WTC11 (cell line): ENCODE data around the gene FGF3. TPM values are rescaled to one million over a fixed set of nuclear protein-coding genes. Genes with fewer than 3 reads are reported as not detected.

Source experiments
- ATAC-seq: fragments of 200-7000 bp; cut with Tn5 transposase; 2 replicates; pipeline ENCODE4 v1.10.0; 2021; ENCODE audit warnings: mild to moderate bottlenecking, moderate library complexity
- CTCF ChIA-PET: fragments of 300-600 bp; sonication (Branson Sonifier 250); formaldehyde crosslinking; loops from one replicate; lab custom pipeline; 2021; ENCODE audit warnings: antibody characterized with exemption; lab: Charles Lee
- POLR2A ChIA-PET: fragments of 350-600 bp; sonication (Branson Sonifier 250); formaldehyde crosslinking; loops from one replicate; lab custom pipeline; 2021; ENCODE audit warnings: antibody characterized with exemption; lab: Charles Lee
- DNase-seq: peaks from one replicate; pipeline ENCODE4 v3.0.0; 2021; ENCODE audit warnings: low spot score
- H3K27ac Mint-ChIP-seq: 2 replicates; pipeline ENCODE4 v1.8.0; 2021; ENCODE audit warnings: mixed read lengths
- H3K27me3 Mint-ChIP-seq: 2 replicates; pipeline ENCODE4 v1.8.0; 2021; ENCODE audit warnings: low read depth, mild to moderate bottlenecking, moderate library complexity, mixed read lengths
- H3K36me3 Mint-ChIP-seq: 2 replicates; pipeline ENCODE4 v1.8.0; 2021; ENCODE audit warnings: mixed read lengths
- H3K4me1 Mint-ChIP-seq: 2 replicates; pipeline ENCODE4 v1.8.0; 2022; ENCODE audit warnings: mixed read lengths
- H3K4me3 Mint-ChIP-seq: 2 replicates; pipeline ENCODE4 v1.8.0; 2021; ENCODE audit warnings: mild to moderate bottlenecking, moderate library complexity, mixed read lengths
- H3K9me3 Mint-ChIP-seq: 2 replicates; pipeline ENCODE4 v1.8.0; 2021; ENCODE audit warnings: mixed read lengths
- ARID4B ChIP-seq: sonication (generic); formaldehyde crosslinking; IDR thresholded peaks from 2 replicates; pipeline ENCODE4 v1.8.0; 2023; ENCODE audit warnings: missing genetic modification reagents, mild to moderate bottlenecking, borderline replicate concordance
- CREM ChIP-seq: sonication (generic); formaldehyde crosslinking; IDR thresholded peaks from 2 replicates; pipeline ENCODE4 v1.8.1; 2022; ENCODE audit warnings: mild to moderate bottlenecking, missing genetic modification reagents, moderate library complexity
- E2F4 ChIP-seq: sonication (generic); formaldehyde crosslinking; IDR thresholded peaks from 2 replicates; pipeline ENCODE4 v1.8.1; 2022; ENCODE audit warnings: low read depth, mild to moderate bottlenecking, moderate library complexity, missing genetic modification reagents, borderline replicate concordance
- ELF4 ChIP-seq: sonication (generic); formaldehyde crosslinking; IDR thresholded peaks from 2 replicates; pipeline ENCODE4 v1.8.1; 2022; ENCODE audit warnings: low read depth, mild to moderate bottlenecking, moderate library complexity, missing genetic modification reagents
- EMX1 ChIP-seq: fragments of 250-450 bp; sonication (Bioruptor Pico); IDR thresholded peaks from 2 replicates; pipeline ENCODE4 v1.8.0; 2021; ENCODE audit warnings: mild to moderate bottlenecking
- ETV6 ChIP-seq: sonication (generic); formaldehyde crosslinking; IDR thresholded peaks from 2 replicates; pipeline ENCODE4 v1.8.1; 2022; ENCODE audit warnings: mild to moderate bottlenecking, missing genetic modification reagents
- FOXJ3 ChIP-seq: sonication (generic); formaldehyde crosslinking; IDR thresholded peaks from 2 replicates; pipeline ENCODE4 v1.9.0; 2021; ENCODE audit warnings: missing genetic modification reagents, mild to moderate bottlenecking, borderline replicate concordance
- FOXK1 ChIP-seq: sonication (generic); formaldehyde crosslinking; IDR thresholded peaks from 2 replicates; pipeline ENCODE4 v1.8.0; 2022; ENCODE audit warnings: mild to moderate bottlenecking, moderate library complexity, missing genetic modification reagents
- GTF2I ChIP-seq: fragments of 250-450 bp; sonication (Bioruptor Pico); conservative IDR thresholded peaks from 2 replicates; pipeline ENCODE4 v1.4.0; 2021; ENCODE audit warnings: mild to moderate bottlenecking
- JAZF1 ChIP-seq: fragments of 250-450 bp; sonication (Bioruptor Pico); IDR thresholded peaks from 2 replicates; pipeline ENCODE4 v1.9.0; 2021; ENCODE audit warnings: moderate library complexity, mild to moderate bottlenecking, inconsistent platforms
- PRRX2 ChIP-seq: fragments of 250-450 bp; sonication (Bioruptor Pico); IDR thresholded peaks from 2 replicates; pipeline ENCODE4 v1.8.0; 2021; ENCODE audit warnings: mild to moderate bottlenecking
- SMAD3 ChIP-seq: sonication (generic); formaldehyde crosslinking; IDR thresholded peaks from 2 replicates; pipeline ENCODE4 v1.8.0; 2022; ENCODE audit warnings: missing genetic modification reagents, mild to moderate bottlenecking, borderline replicate concordance
- TEAD1 ChIP-seq: sonication (generic); formaldehyde crosslinking; IDR thresholded peaks from 2 replicates; pipeline ENCODE4 v1.8.0; 2022; ENCODE audit warnings: mild to moderate bottlenecking, missing genetic modification reagents
- ZNF121 ChIP-seq: sonication (generic); formaldehyde crosslinking; IDR thresholded peaks from 2 replicates; pipeline ENCODE4 v1.8.0; 2023; ENCODE audit warnings: missing genetic modification reagents
- ZNF532 ChIP-seq: fragments of 250-450 bp; sonication (Bioruptor Pico); IDR thresholded peaks from 2 replicates; pipeline ENCODE4 v1.9.0; 2021; ENCODE audit warnings: mild to moderate bottlenecking, borderline replicate concordance
- total RNA-seq: library from RNA; stranded (reverse); gene quantifications from 3 replicates; pipeline ENCODE4 v1.2.3, GENCODE V29; 2021
- TF ChIP-seq, protein P1 (sequence below): sonication (generic); formaldehyde crosslinking; IDR thresholded peaks from 2 replicates; pipeline ENCODE4 v1.8.1; 2022; ENCODE audit warnings: mild to moderate bottlenecking, missing genetic modification reagents, moderate library complexity, borderline replicate concordance
- TF ChIP-seq, protein P2 (sequence below): sonication (generic); formaldehyde crosslinking; IDR thresholded peaks from 2 replicates; pipeline ENCODE4 v1.8.1; 2023; ENCODE audit warnings: mild to moderate bottlenecking, missing genetic modification reagents, moderate library complexity

Gene FGF3
- total RNA-seq, 1 experiment from 2014 or later, result not detected

DNA sequence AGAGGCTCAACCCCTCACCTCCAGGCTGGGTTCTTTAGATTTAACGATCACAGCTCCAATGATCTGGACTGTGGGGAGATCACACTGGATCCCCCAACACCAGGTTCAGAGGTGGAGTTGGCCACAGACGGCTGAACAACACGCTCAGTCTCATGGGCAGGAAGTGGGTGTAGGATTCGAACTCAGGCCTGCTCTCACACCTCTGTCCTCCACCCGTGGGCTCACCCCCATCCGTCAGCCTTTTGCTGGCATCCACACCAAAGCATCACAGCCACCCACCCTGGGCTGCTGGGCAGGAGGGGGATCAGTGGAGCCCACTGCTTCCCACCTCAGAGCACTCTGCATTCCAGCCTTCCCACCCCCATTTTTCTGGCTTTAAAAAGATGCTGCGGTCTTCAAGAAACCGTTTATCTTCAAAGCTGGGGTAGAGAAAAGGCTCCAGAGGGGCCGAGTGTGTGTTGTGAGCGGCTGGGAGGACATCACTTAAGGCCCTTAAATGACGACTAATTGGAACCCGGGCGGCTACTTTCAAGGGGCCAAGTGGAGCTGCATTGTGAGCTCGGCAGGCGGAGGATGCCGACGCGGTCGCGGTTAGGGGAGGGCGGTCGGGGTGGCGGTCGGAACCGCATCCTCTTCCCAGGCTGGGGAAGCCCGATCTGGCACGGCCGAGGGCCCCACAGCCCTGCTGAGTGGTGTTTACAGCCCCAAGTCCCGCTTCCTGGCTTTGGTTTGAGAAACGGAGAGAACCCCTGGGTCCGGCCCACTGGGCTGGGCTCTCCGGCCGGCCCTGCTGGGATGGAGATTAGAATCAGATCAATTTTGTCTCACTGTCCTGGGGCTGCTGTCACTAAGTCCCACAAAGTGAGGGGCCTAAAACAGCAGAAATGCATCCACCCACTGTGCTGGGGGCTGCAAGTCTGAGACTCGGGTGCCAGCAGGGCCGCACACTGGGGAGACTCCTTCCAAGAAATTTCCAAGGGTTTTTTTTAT is 15.9 kb upstream of the FGF3 start:
- ATAC-seq (no peak), DNase-seq (no peak)
- TF ChIP-seq SMAD3 (no peak), ZNF532 (no peak), FOXK1 (CRISPR knock-in tag) (no peak), EMX1 (no peak), ZNF121 (no peak), ELF4 (CRISPR knock-in tag) (no peak), PRRX2 (no peak), GTF2I (no peak), FOXJ3 (CRISPR knock-in tag) (no peak), ARID4B (CRISPR knock-in tag) (no peak), E2F4 (no peak), JAZF1 (no peak), TEAD1 (CRISPR knock-in tag) (no peak), ETV6 (CRISPR knock-in tag) (no peak), CREM (no peak)
- TF ChIP-seq, protein P1, sequence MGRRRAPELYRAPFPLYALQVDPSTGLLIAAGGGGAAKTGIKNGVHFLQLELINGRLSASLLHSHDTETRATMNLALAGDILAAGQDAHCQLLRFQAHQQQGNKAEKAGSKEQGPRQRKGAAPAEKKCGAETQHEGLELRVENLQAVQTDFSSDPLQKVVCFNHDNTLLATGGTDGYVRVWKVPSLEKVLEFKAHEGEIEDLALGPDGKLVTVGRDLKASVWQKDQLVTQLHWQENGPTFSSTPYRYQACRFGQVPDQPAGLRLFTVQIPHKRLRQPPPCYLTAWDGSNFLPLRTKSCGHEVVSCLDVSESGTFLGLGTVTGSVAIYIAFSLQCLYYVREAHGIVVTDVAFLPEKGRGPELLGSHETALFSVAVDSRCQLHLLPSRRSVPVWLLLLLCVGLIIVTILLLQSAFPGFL (CRISPR knock-in tag), result no peak
- TF ChIP-seq, protein P2, sequence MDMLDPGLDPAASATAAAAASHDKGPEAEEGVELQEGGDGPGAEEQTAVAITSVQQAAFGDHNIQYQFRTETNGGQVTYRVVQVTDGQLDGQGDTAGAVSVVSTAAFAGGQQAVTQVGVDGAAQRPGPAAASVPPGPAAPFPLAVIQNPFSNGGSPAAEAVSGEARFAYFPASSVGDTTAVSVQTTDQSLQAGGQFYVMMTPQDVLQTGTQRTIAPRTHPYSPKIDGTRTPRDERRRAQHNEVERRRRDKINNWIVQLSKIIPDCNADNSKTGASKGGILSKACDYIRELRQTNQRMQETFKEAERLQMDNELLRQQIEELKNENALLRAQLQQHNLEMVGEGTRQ, result no peak
- Mint-ChIP-seq H3K4me1 (peaks cover 17% of the 10 kb centered on the region), H3K27me3 (no peaks in the 10 kb centered on the region; the same call in 1 of the 2 replicates), H3K36me3 (no peaks in the 10 kb centered on the region), H3K4me3 (no peak overlapping the region), H3K27ac (no peak overlapping the region), H3K9me3 (no peaks in the 10 kb centered on the region)
- ChIA-PET CTCF (interaction anchor here (0.6 kb wide), 1 partner anchor 32 kb away, joined by 4 read pairs; no protein-coding TSS in a partner anchor), POLR2A (no interaction called here)
